ENCODE results near the gene DMRT3. TPM values are rescaled to one million over a fixed set of nuclear protein-coding genes. Genes with fewer than 3 reads are reported as not detected.

DMRT3 gene
- total and polyA plus RNA-seq, 2 experiments from 2014 or later = 0.28 TPM; not detected in 1

GRCh38 chr9:950139-950538, 26.3 kb upstream of the DMRT3 start:
- DNase-seq (ENCODE audit: low spot score) = no peak
- no peaks in the 10 kb centered on the region for H3K9me3 ChIP-seq (ENCODE audit: low read depth)
- H4K20me1 ChIP-seq (ENCODE audit: insufficient read depth, poor library complexity, severe bottlenecking) = no peaks in the 10 kb centered on the region
- no peak overlapping the region for H3K4me2 ChIP-seq
- no peak overlapping the region for H3K4me3 ChIP-seq
- 52% methylated on average over 1 of the region's 1 CpG for WGBS (ENCODE audit: low lambda C conversion rate, missing lambda C conversion rate)
- H3K4me1 ChIP-seq (ENCODE audit: insufficient read depth) = no peaks in the 10 kb centered on the region
- peaks cover 27% of the 10 kb centered on the region for H3K27me3 ChIP-seq
- H3K36me3 ChIP-seq (replicated peaks; ENCODE audit: insufficient read depth, low read depth) = no peaks in the 10 kb centered on the region
- no peak overlapping the region for H2AFZ ChIP-seq
- TF ChIP-seq EZH2phosphoT487 (IDR thresholded peaks at IDR 0.05; ENCODE audit: low read depth, severe bottlenecking, unreplicated experiment) = no peak
- no peaks in the 10 kb centered on the region for H3K79me2 ChIP-seq
- H3K27ac ChIP-seq = no peak overlapping the region
- no peaks in the 10 kb centered on the region for H3K9me2 ChIP-seq (replicated peaks; ENCODE audit: insufficient read depth)

GRCh38 chr9:952546-952945, 23.9 kb upstream of the DMRT3 start:
- H3K27me3 ChIP-seq = peaks cover 27% of the 10 kb centered on the region
- WGBS (ENCODE audit: low lambda C conversion rate, missing lambda C conversion rate) = 76% methylated on average over 4 of the region's 4 CpGs
- DNase-seq (ENCODE audit: low spot score) = no peak
- no peaks in the 10 kb centered on the region for H4K20me1 ChIP-seq (ENCODE audit: insufficient read depth, poor library complexity, severe bottlenecking)
- H3K4me3 ChIP-seq = no peak overlapping the region
- no peaks in the 10 kb centered on the region for H3K79me2 ChIP-seq
- no peaks in the 10 kb centered on the region for H3K9me3 ChIP-seq (ENCODE audit: low read depth)
- H3K4me1 ChIP-seq (ENCODE audit: insufficient read depth) = no peaks in the 10 kb centered on the region
- no peaks in the 10 kb centered on the region for H3K36me3 ChIP-seq (replicated peaks; ENCODE audit: insufficient read depth, low read depth)
- H3K27ac ChIP-seq = no peak overlapping the region
- no peak overlapping the region for H2AFZ ChIP-seq
- no peak overlapping the region for H3K4me2 ChIP-seq
- TF ChIP-seq EZH2phosphoT487 (IDR thresholded peaks at IDR 0.05; ENCODE audit: low read depth, severe bottlenecking, unreplicated experiment) (no peak), CTCF (IDR thresholded peaks at IDR 0.05; ENCODE audit: poor library complexity) (no peak), EZH2 (IDR thresholded peaks at IDR 0.05; ENCODE audit: borderline replicate concordance) (no peak)
- no peaks in the 10 kb centered on the region for H3K9me2 ChIP-seq (replicated peaks; ENCODE audit: insufficient read depth)

- no peaks in the 10 kb centered on the region for H3K9me3 ChIP-seq (ENCODE audit: low read depth)
- H3K4me1 ChIP-seq (ENCODE audit: insufficient read depth) = no peaks in the 10 kb centered on the region
- no peak for DNase-seq (ENCODE audit: low spot score)
- no peak overlapping the region for H3K4me2 ChIP-seq
- no peak overlapping the region for H3K27ac ChIP-seq
- H3K9me2 ChIP-seq (replicated peaks; ENCODE audit: insufficient read depth) = no peaks in the 10 kb centered on the region
- H4K20me1 ChIP-seq (ENCODE audit: insufficient read depth, poor library complexity, severe bottlenecking) = no peaks in the 10 kb centered on the region
- no peaks in the 10 kb centered on the region for H3K79me2 ChIP-seq
- no peak overlapping the region for H3K4me3 ChIP-seq
- H2AFZ ChIP-seq = no peak overlapping the region
- H3K27me3 ChIP-seq = peaks cover 54% of the 10 kb centered on the region
- TF ChIP-seq CTCF (IDR thresholded peaks at IDR 0.05; ENCODE audit: poor library complexity) = no peak
- TF ChIP-seq EZH2 (IDR thresholded peaks at IDR 0.05; ENCODE audit: borderline replicate concordance) = no peak
- no peak for TF ChIP-seq EZH2phosphoT487 (IDR thresholded peaks at IDR 0.05; ENCODE audit: low read depth, severe bottlenecking, unreplicated experiment)
- no peaks in the 10 kb centered on the region for H3K36me3 ChIP-seq (replicated peaks; ENCODE audit: insufficient read depth, low read depth)
- 91% methylated on average over 4 of the region's 4 CpGs for WGBS (ENCODE audit: low lambda C conversion rate, missing lambda C conversion rate)
These were observed 17.4 kb upstream of the DMRT3 start for GRCh38 chr9:959105-959504.

GRCh38 chr9:959914-960313, 16.5 kb upstream of the DMRT3 start:
- H3K79me2 ChIP-seq = no peaks in the 10 kb centered on the region
- no peaks in the 10 kb centered on the region for H3K36me3 ChIP-seq (replicated peaks; ENCODE audit: insufficient read depth, low read depth)
- WGBS (ENCODE audit: low lambda C conversion rate, missing lambda C conversion rate) = 86% methylated on average over 4 of the region's 4 CpGs
- H3K9me3 ChIP-seq (ENCODE audit: low read depth) = no peaks in the 10 kb centered on the region
- H4K20me1 ChIP-seq (ENCODE audit: insufficient read depth, poor library complexity, severe bottlenecking) = no peaks in the 10 kb centered on the region
- no peak for TF ChIP-seq EZH2 (IDR thresholded peaks at IDR 0.05; ENCODE audit: borderline replicate concordance)
- TF ChIP-seq EZH2phosphoT487 (IDR thresholded peaks at IDR 0.05; ENCODE audit: low read depth, severe bottlenecking, unreplicated experiment) = no peak
- TF ChIP-seq CTCF (IDR thresholded peaks at IDR 0.05; ENCODE audit: poor library complexity) = no peak
- H3K4me1 ChIP-seq (ENCODE audit: insufficient read depth) = no peaks in the 10 kb centered on the region
- H3K4me2 ChIP-seq = no peak overlapping the region
- H3K27ac ChIP-seq = no peak overlapping the region
- no peak overlapping the region for H3K4me3 ChIP-seq
- DNase-seq (ENCODE audit: low spot score) = no peak
- H2AFZ ChIP-seq = no peak overlapping the region
- H3K27me3 ChIP-seq = peaks cover 61% of the 10 kb centered on the region
- H3K9me2 ChIP-seq (replicated peaks; ENCODE audit: insufficient read depth) = no peaks in the 10 kb centered on the region
